Fibroblast of lung (primary cell): ENCODE data around the gene CTNND2. TPM values are rescaled to one million over a fixed set of nuclear protein-coding genes. Genes with fewer than 3 reads are reported as not detected.

Experiments
- DNase-seq, 2 donors: peaks; one replicate each; pipeline versions ENCODE4 v3.0.0 to v3.0.0-alpha.2; 2010; ENCODE audit warnings: low read depth in 2 of 2
- H2AFZ ChIP-seq: 2 replicates; pipeline ENCODE4 v1.5.1; 2012; ENCODE audit warnings: low read length, control low read depth, inconsistent platforms
- H3K27ac ChIP-seq: 2 replicates; pipeline ENCODE4 v1.5.1; 2011; ENCODE audit warnings: low read length, control low read depth; ENCODE audit not compliant: insufficient read depth
- H3K27me3 ChIP-seq: 2 replicates; pipeline ENCODE4 v1.5.1; 2011; ENCODE audit warnings: mild to moderate bottlenecking, low read length; ENCODE audit not compliant: control insufficient read depth, insufficient read depth
- H3K36me3 ChIP-seq: 2 replicates; pipeline ENCODE4 v1.5.1; 2011; ENCODE audit warnings: low read length; ENCODE audit not compliant: control insufficient read depth, insufficient read depth
- H3K4me1 ChIP-seq: 2 replicates; pipeline ENCODE4 v1.5.1; 2011; ENCODE audit warnings: low read length; ENCODE audit not compliant: control insufficient read depth, insufficient read depth; ENCODE audit errors: extremely low read depth
- H3K4me2 ChIP-seq: 2 replicates; pipeline ENCODE4 v1.5.1; 2011; ENCODE audit warnings: low read length, control low read depth; ENCODE audit not compliant: insufficient read depth; ENCODE audit errors: extremely low read depth
- H3K4me3 ChIP-seq, 4 experiments: fragments of 200-600 bp in 1 of 4; sonication (generic) in 1 of 4; replicated peaks in 1 of 4; 2 replicates each; pipeline ENCODE4 v1.5.1; 2011 to 2016; ENCODE audit warnings: low read length in 4 of 4, low read depth in 3 of 4, mild to moderate bottlenecking in 3 of 4, control low read depth in 2 of 4, inconsistent platforms in 1 of 4, mixed read lengths in 1 of 4; ENCODE audit not compliant: insufficient read depth in 1 of 4; ENCODE audit errors: control extremely low read depth in 1 of 4
- H3K79me2 ChIP-seq: 2 replicates; pipeline ENCODE4 v1.5.1; 2012; ENCODE audit warnings: mild to moderate bottlenecking, low read length, inconsistent platforms; ENCODE audit not compliant: control insufficient read depth, insufficient read depth
- H3K9ac ChIP-seq: 2 replicates; pipeline ENCODE4 v1.5.1; 2011; ENCODE audit warnings: mild to moderate bottlenecking, low read length, control low read depth; ENCODE audit not compliant: insufficient read depth
- H3K9me3 ChIP-seq: 2 replicates; pipeline ENCODE4 v1.5.1; 2012; ENCODE audit warnings: low read depth, low read length; ENCODE audit not compliant: control insufficient read depth, insufficient read depth
- H4K20me1 ChIP-seq: 2 replicates; pipeline ENCODE4 v1.5.1; 2011; ENCODE audit warnings: low read length; ENCODE audit not compliant: control insufficient read depth, insufficient read depth; ENCODE audit errors: extremely low read depth
- EZH2 ChIP-seq: IDR thresholded peaks from 2 replicates; pipeline ENCODE4 v1.5.1; 2012; ENCODE audit warnings: low read length, control low read depth, mild to moderate bottlenecking; ENCODE audit errors: missing control alignments
- polyA plus RNA-seq, 2 donors: library from polyadenylated mRNA; depleted of rRNA in 1 of 2; stranded (reverse) in 1 of 2; unstranded in 1 of 2; fragments of >200 nt; gene quantifications; 2 replicates each; pipeline ENCODE4 v1.2.1, GENCODE V29; 2011 to 2012; ENCODE audit warnings: missing spikeins in 1 of 2
- total RNA-seq: library from RNA; depleted of rRNA; stranded (reverse); fragments of >200 nt; gene quantifications from 2 replicates; pipeline ENCODE4 v1.2.1, GENCODE V29; 2014
- TF ChIP-seq, protein P1 (sequence below), 2 donors: IDR thresholded peaks in 1 of 2; conservative IDR thresholded peaks in 1 of 2; 1 replicate in 1 of 2; 2 replicates in 1 of 2; pipeline ENCODE4 v1.5.1; 2011 to 2012; ENCODE audit warnings: low read length in 2 of 2, control low read depth in 1 of 2, inconsistent platforms in 1 of 2, low read depth in 1 of 2, mild to moderate bottlenecking in 1 of 2

The CTNND2 gene
- total and polyA plus RNA-seq, 2 donors (not counting 1 experiment from before 2014, with no cell fraction given), result not detected

DNA sequence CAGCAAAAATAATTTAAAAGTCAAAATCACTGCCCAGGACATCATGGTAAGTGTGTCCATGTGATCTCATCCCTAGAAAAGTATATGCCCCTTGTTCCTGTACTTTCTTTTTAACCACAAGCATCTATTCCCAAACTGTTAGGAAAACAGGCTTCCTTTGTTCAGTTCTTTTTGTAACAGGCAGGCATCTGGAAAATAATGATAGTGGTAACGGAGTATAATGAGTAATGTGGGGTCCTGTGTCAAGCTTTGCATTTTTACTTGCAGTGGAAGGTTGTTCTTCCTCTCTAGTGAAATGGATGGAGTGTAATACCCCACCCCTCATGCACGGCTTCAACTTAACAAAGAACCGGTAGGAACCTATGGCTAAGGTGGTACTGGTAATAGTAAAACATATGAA is 532.1 kb downstream of the CTNND2 start:
- Histone ChIP-seq H3K4me1 (no peaks in the 10 kb centered on the region), H4K20me1 (no peaks in the 10 kb centered on the region), H3K27me3 (no peaks in the 10 kb centered on the region), H3K4me3 (no peak overlapping the region), H3K4me2 (no peak overlapping the region), H3K9ac (no peak overlapping the region), H3K27ac (no peak overlapping the region), H3K36me3 (no peaks in the 10 kb centered on the region), H3K79me2 (no peaks in the 10 kb centered on the region), H2AFZ (no peak overlapping the region), H3K9me3 (no peaks in the 10 kb centered on the region)
- DNase-seq, result no peak
- TF ChIP-seq, protein P1, sequence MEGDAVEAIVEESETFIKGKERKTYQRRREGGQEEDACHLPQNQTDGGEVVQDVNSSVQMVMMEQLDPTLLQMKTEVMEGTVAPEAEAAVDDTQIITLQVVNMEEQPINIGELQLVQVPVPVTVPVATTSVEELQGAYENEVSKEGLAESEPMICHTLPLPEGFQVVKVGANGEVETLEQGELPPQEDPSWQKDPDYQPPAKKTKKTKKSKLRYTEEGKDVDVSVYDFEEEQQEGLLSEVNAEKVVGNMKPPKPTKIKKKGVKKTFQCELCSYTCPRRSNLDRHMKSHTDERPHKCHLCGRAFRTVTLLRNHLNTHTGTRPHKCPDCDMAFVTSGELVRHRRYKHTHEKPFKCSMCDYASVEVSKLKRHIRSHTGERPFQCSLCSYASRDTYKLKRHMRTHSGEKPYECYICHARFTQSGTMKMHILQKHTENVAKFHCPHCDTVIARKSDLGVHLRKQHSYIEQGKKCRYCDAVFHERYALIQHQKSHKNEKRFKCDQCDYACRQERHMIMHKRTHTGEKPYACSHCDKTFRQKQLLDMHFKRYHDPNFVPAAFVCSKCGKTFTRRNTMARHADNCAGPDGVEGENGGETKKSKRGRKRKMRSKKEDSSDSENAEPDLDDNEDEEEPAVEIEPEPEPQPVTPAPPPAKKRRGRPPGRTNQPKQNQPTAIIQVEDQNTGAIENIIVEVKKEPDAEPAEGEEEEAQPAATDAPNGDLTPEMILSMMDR (conservative IDR thresholded peaks at IDR 0.05 in 1 of 2, IDR thresholded peaks at IDR 0.05 in 1 of 2; ENCODE audit: low read depth in 1 of 2, low read length in 2 of 2), result no peak
- TF ChIP-seq EZH2, result no peak

DNA sequence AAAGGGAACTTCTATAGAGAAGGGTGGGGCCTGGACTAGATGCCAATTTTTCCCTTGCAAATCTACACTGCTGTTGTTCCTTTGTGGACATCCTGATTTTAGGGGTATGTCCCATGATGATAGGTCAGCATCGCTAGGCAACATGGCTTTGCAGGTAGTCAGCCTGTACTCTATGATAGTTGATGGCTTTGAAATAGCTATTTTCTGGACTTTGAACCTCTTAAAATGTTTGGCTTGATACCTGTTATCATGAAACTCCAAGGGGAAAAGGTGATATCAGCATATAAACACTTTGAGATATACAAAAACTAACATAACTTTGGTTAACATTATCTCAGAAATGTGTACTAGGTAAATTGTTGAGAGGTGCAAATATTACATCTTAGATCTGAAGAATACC is 533.2 kb downstream of the CTNND2 start:
- no peak for DNase-seq
- no peak overlapping the region for H2AFZ ChIP-seq
- H4K20me1 ChIP-seq, result no peaks in the 10 kb centered on the region
- no peak overlapping the region for H3K4me3 ChIP-seq
- no peak overlapping the region for H3K9ac ChIP-seq
- H3K9me3 ChIP-seq, result no peaks in the 10 kb centered on the region
- H3K4me2 ChIP-seq, result no peak overlapping the region
- TF ChIP-seq EZH2, result no peak
- TF ChIP-seq, protein P1 (conservative IDR thresholded peaks at IDR 0.05 in 1 of 2, IDR thresholded peaks at IDR 0.05 in 1 of 2; ENCODE audit: low read depth in 1 of 2, low read length in 2 of 2), result no peak
- H3K27ac ChIP-seq, result no peak overlapping the region
- no peaks in the 10 kb centered on the region for H3K79me2 ChIP-seq
- H3K4me1 ChIP-seq, result no peaks in the 10 kb centered on the region
- no peaks in the 10 kb centered on the region for H3K36me3 ChIP-seq
- H3K27me3 ChIP-seq, result no peaks in the 10 kb centered on the region

DNA sequence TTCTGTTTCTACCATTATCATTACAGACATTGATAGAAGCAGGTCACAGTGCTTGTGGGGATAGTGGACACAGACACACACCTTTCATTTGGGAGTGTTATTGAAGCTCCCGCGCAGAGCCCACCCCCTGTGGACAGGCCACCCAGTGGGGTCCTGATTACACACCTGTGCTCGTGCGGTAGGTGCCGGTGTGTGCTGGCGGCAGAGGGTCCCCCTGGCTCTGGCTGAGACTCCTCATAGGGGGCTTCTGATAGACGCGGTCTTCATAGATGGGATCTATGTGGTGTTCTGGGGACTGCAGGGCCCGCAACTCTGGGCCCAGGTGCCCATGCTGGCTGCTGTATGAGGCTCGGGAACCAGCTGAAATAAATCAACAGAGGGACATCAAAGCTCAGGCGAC is 539.7 kb downstream of the CTNND2 start:
- Histone ChIP-seq H4K20me1 (no peaks in the 10 kb centered on the region), H3K4me2 (no peak overlapping the region), H3K36me3 (no peaks in the 10 kb centered on the region), H3K9ac (no peak overlapping the region), H3K4me1 (no peaks in the 10 kb centered on the region), H3K9me3 (no peaks in the 10 kb centered on the region), H3K27ac (no peak overlapping the region), H3K79me2 (no peaks in the 10 kb centered on the region), H2AFZ (no peak overlapping the region), H3K27me3 (no peaks in the 10 kb centered on the region), H3K4me3 (no peak overlapping the region)
- TF ChIP-seq, protein P1 (conservative IDR thresholded peaks at IDR 0.05 in 1 of 2, IDR thresholded peaks at IDR 0.05 in 1 of 2; ENCODE audit: low read depth in 1 of 2, low read length in 2 of 2), result no peak
- DNase-seq, result no peak
